HG02678 (cell line): ENCODE measurements around the gene RBSN.

Experiments used
- ATAC-seq: cut with Tn5 transposase; IDR thresholded peaks from one replicate; pipeline ENCODE4 v1.9.1; 2021; ENCODE audit warnings: mild to moderate bottlenecking, moderate library complexity; ENCODE audit not compliant: unreplicated experiment

Gene RBSN

DNA sequence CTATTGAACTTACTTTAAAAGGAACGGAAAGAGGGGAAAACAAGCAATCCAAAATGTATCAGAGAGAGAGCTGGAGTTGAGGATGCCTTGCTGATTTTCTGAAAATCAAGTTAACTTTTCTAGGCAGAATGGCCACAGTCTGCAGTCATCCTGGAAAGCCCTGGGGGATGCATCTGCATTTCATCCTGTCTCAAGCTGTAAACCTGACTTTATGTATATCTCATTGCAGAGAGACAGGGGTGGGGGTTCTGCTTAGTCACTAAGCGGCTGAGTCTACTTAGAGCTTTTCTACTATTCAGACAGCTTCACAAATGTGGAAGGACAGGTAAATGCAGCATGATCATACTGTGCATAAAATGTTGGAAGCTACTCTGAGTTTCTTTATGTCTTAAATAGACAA, 75.2 kb downstream of the RBSN start:
- ATAC-seq: no peak

DNA sequence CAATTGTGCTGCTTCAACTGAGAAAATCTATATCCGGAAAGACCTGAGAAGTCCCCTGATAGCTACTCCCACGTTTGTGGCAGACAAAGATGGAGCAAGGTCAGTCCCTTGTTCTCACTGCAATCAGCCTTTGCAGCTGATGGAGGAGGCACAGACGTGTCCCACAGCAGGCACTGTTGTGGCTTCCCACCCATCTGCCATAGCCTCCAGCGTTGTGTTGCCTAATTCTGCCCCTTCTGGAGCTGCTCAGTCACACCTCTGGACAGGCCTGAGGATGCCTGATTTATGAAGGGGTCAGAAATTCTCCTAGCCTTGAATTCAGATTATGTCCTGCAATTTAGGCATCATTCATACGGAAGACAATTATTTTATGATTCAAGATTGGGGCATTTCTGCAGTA, 75.7 kb downstream of the RBSN start:
- no peak for ATAC-seq
